HepG2 (cell line): ENCODE results near the gene BTBD19. TPM values are rescaled to one million over a fixed set of nuclear protein-coding genes. Genes with fewer than 3 reads are reported as not detected.
A peak's percentile ranks its signal among the peaks of the same experiment; 100 is the strongest.

Experiments used
- ATAC-seq: fragments of 200-7000 bp; cut with Tn5 transposase; 3 replicates; pipeline ENCODE4 v1.9.1; 2020; ENCODE audit warnings: mild to moderate bottlenecking, moderate library complexity
- BruUV-seq: library from RNA; stranded (reverse); fragments of 400-500 nt; replicated peaks from 2 replicates; lab custom pipeline; 2021; lab: Mats Ljungman, UMichigan
- CTCF ChIA-PET: fragments of 300-600 bp; formaldehyde crosslinking; extraction: SDS; loops from one replicate; lab custom pipeline; 2021; ENCODE audit warnings: low total read pairs, inconsistent platforms, low intra/inter-chr PET ratio; lab: Yijun Ruan, JAX
- POLR2A ChIA-PET: fragments of 350-600 bp; sonication (Branson Sonifier 250); formaldehyde crosslinking; loops from one replicate; lab custom pipeline; 2020; ENCODE audit warnings: antibody characterized with exemption, inconsistent platforms; lab: Yijun Ruan, JAX
- DNase-seq: peaks from one replicate; pipeline ENCODE4 v3.0.0-alpha.2; 2015; ENCODE audit warnings: low spot score
- FAIRE-seq: peaks from 3 replicates; lab custom pipeline; 2011; peaks lifted over from hg19 to GRCh38; lab: Jason Lieb, UNC
- H2AFZ ChIP-seq: one replicate; pipeline ENCODE4 v1.6.1; 2011; ENCODE audit warnings: low read length, inconsistent platforms
- H3K27ac ChIP-seq: fragments of 300-600 bp; 3 replicates; pipeline ENCODE4 v1.8.0; 2011; ENCODE audit warnings: mixed run types, mild to moderate bottlenecking, mixed read lengths, low read length, inconsistent platforms; ENCODE audit not compliant: insufficient read depth; ENCODE audit errors: extremely low read length
- H3K27me3 ChIP-seq, 2 experiments: fragments of 200-600 bp in 1 of 2; 2 replicates in 1 of 2; 3 replicates in 1 of 2; pipeline versions ENCODE4 v1.6.0 to v1.8.0; 2011; ENCODE audit warnings: low read length in 2 of 2, mild to moderate bottlenecking in 2 of 2, moderate library complexity in 2 of 2, inconsistent platforms in 1 of 2; ENCODE audit not compliant: insufficient read depth in 2 of 2, control insufficient read depth in 1 of 2
- H3K36me3 ChIP-seq, 2 experiments: fragments of 200-600 bp in 1 of 2; replicated peaks in 1 of 2; 2 replicates in 1 of 2; 3 replicates in 1 of 2; pipeline versions ENCODE4 v1.5.1 to v1.8.0; 2011; ENCODE audit warnings: low read length in 2 of 2, inconsistent platforms in 1 of 2; ENCODE audit not compliant: insufficient read depth in 2 of 2, control insufficient read depth in 1 of 2
- H3K4me1 ChIP-seq: 2 replicates; pipeline ENCODE4 v1.5.1; 2012; ENCODE audit warnings: low read length, inconsistent platforms; ENCODE audit not compliant: insufficient read depth
- H3K4me2 ChIP-seq: 2 replicates; pipeline ENCODE4 v1.6.0; 2011; ENCODE audit warnings: low read depth, low read length, inconsistent platforms
- H3K4me3 ChIP-seq, 3 experiments: fragments of 200-600 bp in 1 of 3; sonication (generic), shearing (Covaris generic) in 1 of 3; replicated peaks in 1 of 3; 2 replicates each; pipeline ENCODE4 v1.5.1; 2011 to 2016; ENCODE audit warnings: low read length in 3 of 3, inconsistent platforms in 2 of 3, low read depth in 2 of 3, mild to moderate bottlenecking in 2 of 3, control low read depth in 1 of 3, mixed read lengths in 1 of 3; ENCODE audit not compliant: insufficient read depth in 1 of 3
- H3K79me2 ChIP-seq: one replicate; pipeline ENCODE4 v1.6.1; 2011; ENCODE audit warnings: low read length, inconsistent platforms; ENCODE audit not compliant: insufficient read depth
- H3K9ac ChIP-seq: 2 replicates; pipeline ENCODE4 v1.6.0; 2011; ENCODE audit warnings: mild to moderate bottlenecking, low read depth, low read length, inconsistent platforms; ENCODE audit not compliant: insufficient read depth
- H3K9me3 ChIP-seq: 2 replicates; pipeline ENCODE4 v1.5.1; 2012; ENCODE audit warnings: mild to moderate bottlenecking, low read length
- H4K20me1 ChIP-seq: 2 replicates; pipeline ENCODE4 v1.6.0; 2011; ENCODE audit warnings: inconsistent platforms, mild to moderate bottlenecking, low read length, moderate library complexity; ENCODE audit not compliant: insufficient read depth
- HMG20B ChIP-seq: conservative IDR thresholded peaks from 2 replicates; pipeline ENCODE4 v1.6.1; 2016; ENCODE audit warnings: missing genetic modification reagents, missing compliant biosample characterization
- NFE2L1 ChIP-seq: sonication (generic); formaldehyde crosslinking; IDR thresholded peaks from 2 replicates; pipeline ENCODE4 v1.4.0; 2020; ENCODE audit warnings: missing genetic modification reagents, mild to moderate bottlenecking, borderline replicate concordance
- NR1H2 ChIP-seq: sonication (generic); formaldehyde crosslinking; IDR thresholded peaks from 2 replicates; pipeline ENCODE4 v1.8.1; 2022; ENCODE audit warnings: low read depth, missing genetic modification reagents, borderline replicate concordance
- SUZ12 ChIP-seq: fragments of 150-350 bp; IDR thresholded peaks from 2 replicates; pipeline ENCODE4 v1.6.1; 2014; ENCODE audit warnings: low read depth, low read length
- TBX3 ChIP-seq: fragments of 450-650 bp; IDR thresholded peaks from 2 replicates; pipeline ENCODE4 v1.6.1; 2017; ENCODE audit warnings: antibody characterized with exemption, mild to moderate bottlenecking, inconsistent platforms, borderline replicate concordance
- TEAD2 ChIP-seq: sonication (generic); formaldehyde crosslinking; IDR thresholded peaks from 2 replicates; pipeline ENCODE4 v1.9.0; 2021; ENCODE audit warnings: missing genetic modification reagents
- ZNF235 ChIP-seq: sonication (generic); formaldehyde crosslinking; IDR thresholded peaks from 2 replicates; pipeline ENCODE4 v1.8.1; 2023; ENCODE audit warnings: mild to moderate bottlenecking, missing genetic modification reagents, borderline replicate concordance
- ZNF292 ChIP-seq: sonication (generic); formaldehyde crosslinking; IDR thresholded peaks from 2 replicates; pipeline ENCODE4 v1.8.1; 2022; ENCODE audit warnings: mild to moderate bottlenecking, low read depth, missing genetic modification reagents, borderline replicate concordance
- ZNF607 ChIP-seq: sonication (generic); formaldehyde crosslinking; IDR thresholded peaks from 2 replicates; pipeline ENCODE4 v1.5.1; 2020; ENCODE audit warnings: missing genetic modification reagents, mild to moderate bottlenecking, borderline replicate concordance
- WGBS: methylation state at CpG from one replicate; pipeline ENCODE4 v1.1.6; 2017; ENCODE audit warnings: low lambda C conversion rate; 5-methylcytosine and 5-hydroxymethylcytosine counted together
- in situ Hi-C: cut with HindIII; loops from 2 replicates; pipeline ENCODE4 v1.10.0; 2017; ENCODE audit warnings: low pct_unique_long_range_greater_than_20kb; ENCODE audit not compliant: extremely low pct_ligation_motif_present
- intact Hi-C: fragments of 100-400 bp; cut with micrococcal nuclease; formaldehyde crosslinking; loops from one replicate; pipeline ENCODE4 v1.10.0; 2022; ENCODE audit not compliant: unreplicated experiment
- polyA plus RNA-seq, 8 experiments: library from polyadenylated mRNA; depleted of rRNA in 3 of 8; stranded (reverse) in 7 of 8; unstranded in 1 of 8; fragments of >200 nt; fragmentation: Illumina TruSeq in 4 of 8; extraction: Trizol in 4 of 8; gene quantifications; 2 replicates each; pipeline versions ENCODE4 v1.2.1 to v1.2.3, GENCODE V29; 2011 to 2016; ENCODE audit warnings: low read depth in 4 of 8, missing spikeins in 1 of 8, mixed read lengths in 1 of 8; ENCODE audit not compliant: insufficient read depth in 1 of 8
- total RNA-seq, 5 experiments: library from RNA; depleted of rRNA; stranded (reverse); fragments of >200 nt; fragmentation: Illumina TruSeq; extraction: Trizol; gene quantifications; 2 replicates each; pipeline ENCODE4 v1.2.3, GENCODE V29; 2016; ENCODE audit warnings: low read depth in 1 of 5
- TF ChIP-seq, protein P1 (sequence below): IDR thresholded peaks from 2 replicates; pipeline ENCODE4 v1.6.1; 2016; ENCODE audit warnings: missing compliant biosample characterization, missing genetic modification reagents, borderline replicate concordance
- TF ChIP-seq, protein P2 (sequence below): sonication (generic); formaldehyde crosslinking; IDR thresholded peaks from 2 replicates; pipeline ENCODE4 v1.4.0; 2020; ENCODE audit warnings: missing genetic modification reagents
- TF ChIP-seq, protein P3 (sequence below): sonication (generic); formaldehyde crosslinking; IDR thresholded peaks from 2 replicates; pipeline ENCODE4 v1.4.0; 2020; ENCODE audit warnings: missing genetic modification reagents
- TF ChIP-seq, protein P4 (sequence below): sonication (generic); formaldehyde crosslinking; IDR thresholded peaks from 2 replicates; pipeline ENCODE4 v1.4.0; 2020; ENCODE audit warnings: missing genetic modification reagents, borderline replicate concordance

BTBD19 gene
- total and polyA plus RNA-seq, 2 of the 13 experiments (the other 11 are each of a cell fraction or from before 2014, with no cell fraction given), result 2.7 to 6.7 TPM

DNA sequence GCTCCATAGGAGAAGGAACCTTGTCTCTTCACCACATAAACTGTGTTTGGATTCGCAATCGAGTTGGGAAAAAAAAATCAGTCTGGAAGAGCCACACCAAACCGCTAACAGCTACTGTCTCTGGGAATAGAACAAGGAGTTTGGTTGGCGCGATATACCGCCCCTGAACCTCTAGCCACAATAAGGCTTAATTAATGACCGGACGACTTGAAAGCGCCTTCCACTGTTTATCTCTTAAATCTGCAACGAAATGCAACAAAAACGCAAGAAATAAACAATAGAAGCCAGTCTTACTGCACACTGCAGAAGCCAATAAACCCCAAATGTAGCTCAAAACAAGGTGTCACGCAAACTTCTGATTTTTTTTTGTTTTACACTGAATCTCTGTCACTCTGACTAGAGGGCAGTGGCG lies 10.9 kb downstream of the BTBD19 start:
- Histone ChIP-seq H3K27ac (peak overlapping the region; percentile 100), H4K20me1 (no peaks in the 10 kb centered on the region), H3K4me3 (peak overlapping the region in 1 of 3 experiments; percentile 80; a peak in 4 of 6 replicates), H3K9ac (peak overlapping the region; percentile 99), H2AFZ (no peak overlapping the region), H3K4me2 (peak overlapping the region; percentile 87), H3K4me1 (peaks cover 32% of the 10 kb centered on the region), H3K9me3 (no peaks in the 10 kb centered on the region), H3K27me3 (no peaks in the 10 kb centered on the region), H3K36me3 (no peaks in the 10 kb centered on the region; a peak in 1 of 5 replicates), H3K79me2 (no peaks in the 10 kb centered on the region)
- in situ Hi-C loops, result no loop called here
- DNase-seq (no peak), ATAC-seq (no peak; the same call in 1 of the 3 replicates), FAIRE-seq (no peak)
- ChIA-PET CTCF (no interaction called here), POLR2A (interaction anchor here (0.8 to 11.3 kb wide), 30 partner anchors 8 to 681 kb away, joined by 3 to 570 read pairs (median 8); partner anchors contain the start of genes ARMH1, BEST4, BTBD19 and CCDC163)
- BruUV-seq, result no TSS peak
- intact Hi-C loops, result loop anchor here (5.0 kb wide), 1 partner anchor 37 kb away; no protein-coding TSS in a partner anchor
- 39% methylated on average over 13 of the region's 13 CpGs for whole genome bisulfite sequencing
- TF ChIP-seq, protein P1, sequence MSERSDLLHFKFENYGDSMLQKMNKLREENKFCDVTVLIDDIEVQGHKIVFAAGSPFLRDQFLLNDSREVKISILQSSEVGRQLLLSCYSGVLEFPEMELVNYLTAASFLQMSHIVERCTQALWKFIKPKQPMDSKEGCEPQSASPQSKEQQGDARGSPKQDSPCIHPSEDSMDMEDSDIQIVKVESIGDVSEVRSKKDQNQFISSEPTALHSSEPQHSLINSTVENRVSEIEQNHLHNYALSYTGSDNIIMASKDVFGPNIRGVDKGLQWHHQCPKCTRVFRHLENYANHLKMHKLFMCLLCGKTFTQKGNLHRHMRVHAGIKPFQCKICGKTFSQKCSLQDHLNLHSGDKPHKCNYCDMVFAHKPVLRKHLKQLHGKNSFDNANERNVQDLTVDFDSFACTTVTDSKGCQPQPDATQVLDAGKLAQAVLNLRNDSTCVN (CRISPR knock-in tag), result no peak
- 0 out of 2 replicates have a peak, but pooled peaks have one; percentile 34 for TF ChIP-seq ZNF607 (CRISPR knock-in tag)
- TF ChIP-seq, protein P2, sequence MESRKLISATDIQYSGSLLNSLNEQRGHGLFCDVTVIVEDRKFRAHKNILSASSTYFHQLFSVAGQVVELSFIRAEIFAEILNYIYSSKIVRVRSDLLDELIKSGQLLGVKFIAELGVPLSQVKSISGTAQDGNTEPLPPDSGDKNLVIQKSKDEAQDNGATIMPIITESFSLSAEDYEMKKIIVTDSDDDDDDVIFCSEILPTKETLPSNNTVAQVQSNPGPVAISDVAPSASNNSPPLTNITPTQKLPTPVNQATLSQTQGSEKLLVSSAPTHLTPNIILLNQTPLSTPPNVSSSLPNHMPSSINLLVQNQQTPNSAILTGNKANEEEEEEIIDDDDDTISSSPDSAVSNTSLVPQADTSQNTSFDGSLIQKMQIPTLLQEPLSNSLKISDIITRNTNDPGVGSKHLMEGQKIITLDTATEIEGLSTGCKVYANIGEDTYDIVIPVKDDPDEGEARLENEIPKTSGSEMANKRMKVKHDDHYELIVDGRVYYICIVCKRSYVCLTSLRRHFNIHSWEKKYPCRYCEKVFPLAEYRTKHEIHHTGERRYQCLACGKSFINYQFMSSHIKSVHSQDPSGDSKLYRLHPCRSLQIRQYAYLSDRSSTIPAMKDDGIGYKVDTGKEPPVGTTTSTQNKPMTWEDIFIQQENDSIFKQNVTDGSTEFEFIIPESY (CRISPR knock-in tag), result peak; percentile 79
- TF ChIP-seq, protein P3, sequence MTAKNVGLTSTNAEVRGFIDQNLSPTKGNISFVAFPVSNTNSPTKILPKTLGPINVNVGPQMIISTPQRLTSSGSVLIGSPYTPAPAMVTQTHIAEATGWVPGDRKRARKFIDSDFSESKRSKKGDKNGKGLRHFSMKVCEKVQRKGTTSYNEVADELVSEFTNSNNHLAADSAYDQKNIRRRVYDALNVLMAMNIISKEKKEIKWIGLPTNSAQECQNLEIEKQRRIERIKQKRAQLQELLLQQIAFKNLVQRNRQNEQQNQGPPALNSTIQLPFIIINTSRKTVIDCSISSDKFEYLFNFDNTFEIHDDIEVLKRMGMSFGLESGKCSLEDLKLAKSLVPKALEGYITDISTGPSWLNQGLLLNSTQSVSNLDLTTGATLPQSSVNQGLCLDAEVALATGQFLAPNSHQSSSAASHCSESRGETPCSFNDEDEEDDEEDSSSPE, result no peak
- no peak for TF ChIP-seq NFE2L1 (CRISPR knock-in tag)
- TF ChIP-seq ZNF235 (CRISPR knock-in tag), result 0 out of 2 replicates have a peak, but pooled peaks have one; percentile 1
- 0 out of 2 replicates have a peak, but pooled peaks have one; percentile 14 for TF ChIP-seq TBX3
- no peak for TF ChIP-seq TEAD2 (CRISPR knock-in tag)
- no peak for TF ChIP-seq NR1H2 (CRISPR knock-in tag)
- TF ChIP-seq SUZ12, result no peak
- TF ChIP-seq HMG20B (CRISPR knock-in tag), result no peak
- TF ChIP-seq ZNF292 (CRISPR knock-in tag), result no peak
- TF ChIP-seq, protein P4, sequence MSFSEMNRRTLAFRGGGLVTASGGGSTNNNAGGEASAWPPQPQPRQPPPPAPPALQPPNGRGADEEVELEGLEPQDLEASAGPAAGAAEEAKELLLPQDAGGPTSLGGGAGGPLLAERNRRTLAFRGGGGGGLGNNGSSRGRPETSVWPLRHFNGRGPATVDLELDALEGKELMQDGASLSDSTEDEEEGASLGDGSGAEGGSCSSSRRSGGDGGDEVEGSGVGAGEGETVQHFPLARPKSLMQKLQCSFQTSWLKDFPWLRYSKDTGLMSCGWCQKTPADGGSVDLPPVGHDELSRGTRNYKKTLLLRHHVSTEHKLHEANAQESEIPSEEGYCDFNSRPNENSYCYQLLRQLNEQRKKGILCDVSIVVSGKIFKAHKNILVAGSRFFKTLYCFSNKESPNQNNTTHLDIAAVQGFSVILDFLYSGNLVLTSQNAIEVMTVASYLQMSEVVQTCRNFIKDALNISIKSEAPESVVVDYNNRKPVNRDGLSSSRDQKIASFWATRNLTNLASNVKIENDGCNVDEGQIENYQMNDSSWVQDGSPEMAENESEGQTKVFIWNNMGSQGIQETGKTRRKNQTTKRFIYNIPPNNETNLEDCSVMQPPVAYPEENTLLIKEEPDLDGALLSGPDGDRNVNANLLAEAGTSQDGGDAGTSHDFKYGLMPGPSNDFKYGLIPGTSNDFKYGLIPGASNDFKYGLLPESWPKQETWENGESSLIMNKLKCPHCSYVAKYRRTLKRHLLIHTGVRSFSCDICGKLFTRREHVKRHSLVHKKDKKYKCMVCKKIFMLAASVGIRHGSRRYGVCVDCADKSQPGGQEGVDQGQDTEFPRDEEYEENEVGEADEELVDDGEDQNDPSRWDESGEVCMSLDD (CRISPR knock-in tag), result no peak
